ENCODE results near the gene PSMB2. TPM values are rescaled to one million over a fixed set of nuclear protein-coding genes. Genes with fewer than 3 reads are reported as not detected.
A peak's percentile ranks its signal among the peaks of the same experiment; 100 is the strongest.

Gene PSMB2
- total RNA-seq, 1 donor from 2014 or later: 39.9 TPM

DNA sequence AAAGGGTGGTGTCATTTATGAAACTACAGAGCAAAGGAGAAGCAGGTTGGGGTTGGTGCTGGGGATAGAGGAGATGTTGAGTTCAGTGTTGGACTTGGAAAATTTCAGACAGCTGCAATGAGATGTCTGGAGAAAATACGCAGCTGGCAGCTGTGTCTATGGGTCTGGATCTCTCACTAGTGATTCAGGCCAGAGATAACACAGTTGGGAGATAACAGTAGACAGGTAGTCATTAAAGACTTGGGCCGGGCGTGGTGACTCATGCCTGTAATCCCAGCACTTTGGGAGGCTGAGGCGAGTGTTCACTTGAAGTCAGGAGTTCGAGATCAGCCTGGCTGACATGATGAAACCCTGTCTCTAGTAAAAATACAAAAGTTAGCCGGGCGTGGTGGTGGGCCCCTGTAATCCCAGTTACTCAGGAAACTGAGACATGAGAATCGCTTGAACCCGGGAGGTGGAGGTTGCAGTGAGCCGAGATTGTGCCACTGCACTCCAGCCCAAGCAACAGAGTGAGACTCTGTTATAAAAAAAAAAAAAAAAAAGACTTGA, 70.7 kb downstream of the PSMB2 start:
- intact Hi-C loops (cut with micrococcal nuclease): no loop called here
- no peak overlapping the region for H3K4me3 ChIP-seq
- H3K27me3 ChIP-seq (ENCODE audit: low read depth): peaks cover 58% of the 10 kb centered on the region
- no peak overlapping the region for H3K27ac ChIP-seq (replicated peaks)
- no peaks in the 10 kb centered on the region for H3K9me3 ChIP-seq (replicated peaks)
- peaks cover 17% of the 10 kb centered on the region for H3K4me1 ChIP-seq
- peaks cover 3% of the 10 kb centered on the region for H3K36me3 ChIP-seq
- no peak for DNase-seq
- TF ChIP-seq, protein P1, sequence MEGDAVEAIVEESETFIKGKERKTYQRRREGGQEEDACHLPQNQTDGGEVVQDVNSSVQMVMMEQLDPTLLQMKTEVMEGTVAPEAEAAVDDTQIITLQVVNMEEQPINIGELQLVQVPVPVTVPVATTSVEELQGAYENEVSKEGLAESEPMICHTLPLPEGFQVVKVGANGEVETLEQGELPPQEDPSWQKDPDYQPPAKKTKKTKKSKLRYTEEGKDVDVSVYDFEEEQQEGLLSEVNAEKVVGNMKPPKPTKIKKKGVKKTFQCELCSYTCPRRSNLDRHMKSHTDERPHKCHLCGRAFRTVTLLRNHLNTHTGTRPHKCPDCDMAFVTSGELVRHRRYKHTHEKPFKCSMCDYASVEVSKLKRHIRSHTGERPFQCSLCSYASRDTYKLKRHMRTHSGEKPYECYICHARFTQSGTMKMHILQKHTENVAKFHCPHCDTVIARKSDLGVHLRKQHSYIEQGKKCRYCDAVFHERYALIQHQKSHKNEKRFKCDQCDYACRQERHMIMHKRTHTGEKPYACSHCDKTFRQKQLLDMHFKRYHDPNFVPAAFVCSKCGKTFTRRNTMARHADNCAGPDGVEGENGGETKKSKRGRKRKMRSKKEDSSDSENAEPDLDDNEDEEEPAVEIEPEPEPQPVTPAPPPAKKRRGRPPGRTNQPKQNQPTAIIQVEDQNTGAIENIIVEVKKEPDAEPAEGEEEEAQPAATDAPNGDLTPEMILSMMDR (IDR thresholded peaks at IDR 0.05; ENCODE audit: borderline replicate concordance): no peak

DNA sequence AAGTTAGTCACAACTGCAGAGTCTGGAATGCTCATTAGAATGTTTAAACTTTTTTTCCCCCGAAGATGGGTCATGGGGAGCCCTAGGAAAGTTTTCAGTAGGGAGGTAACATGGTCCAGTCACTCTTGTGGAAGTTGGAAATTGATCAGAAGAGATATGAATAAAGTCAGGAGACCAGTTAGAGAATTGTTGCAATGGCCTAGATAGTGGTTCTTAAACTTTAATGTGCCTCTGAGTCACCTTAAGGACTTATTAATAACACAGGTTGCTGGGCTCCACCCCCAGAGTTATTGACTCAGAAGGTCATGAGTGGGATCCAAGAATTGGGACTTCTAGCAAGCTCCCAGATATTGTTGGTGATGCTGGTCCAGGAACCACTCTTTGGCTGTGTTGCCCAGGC, 71.4 kb downstream of the PSMB2 start:
- Histone ChIP-seq H3K27ac (replicated peaks) (no peak overlapping the region), H3K4me3 (no peak overlapping the region), H3K4me1 (peaks cover 17% of the 10 kb centered on the region), H3K27me3 (ENCODE audit: low read depth) (peaks cover 51% of the 10 kb centered on the region), H3K36me3 (peaks cover 9% of the 10 kb centered on the region), H3K9me3 (replicated peaks) (no peaks in the 10 kb centered on the region)
- intact Hi-C loops (cut with micrococcal nuclease): loop anchor here (5.0 kb wide), 1 partner anchor 157 kb away; no protein-coding TSS in a partner anchor
- DNase-seq: no peak
- TF ChIP-seq, protein P1 (IDR thresholded peaks at IDR 0.05; ENCODE audit: borderline replicate concordance): no peak

DNA sequence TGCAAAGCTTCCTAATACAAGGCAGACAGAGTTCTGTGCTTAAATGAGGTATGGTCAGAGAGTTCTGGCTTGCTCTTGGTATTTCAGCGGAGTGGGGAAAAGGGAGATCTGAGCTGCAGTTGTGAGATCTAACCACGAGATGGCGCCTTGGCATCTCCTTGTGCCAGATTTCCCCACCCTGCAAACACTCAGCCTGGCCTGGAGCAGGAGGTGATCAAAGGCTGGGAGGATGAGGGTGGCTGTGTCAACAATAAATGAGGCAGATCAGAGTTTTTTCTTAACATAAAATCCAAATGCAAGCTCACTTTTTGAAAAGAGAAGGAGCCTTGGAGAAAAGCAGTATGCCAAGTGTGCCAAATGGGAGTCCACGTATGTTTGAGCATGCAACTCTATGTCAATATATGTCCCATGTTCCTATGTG, 72.3 kb downstream of the PSMB2 start:
- Histone ChIP-seq H3K27ac (replicated peaks) (no peak overlapping the region), H3K4me1 (peaks cover 22% of the 10 kb centered on the region), H3K36me3 (peaks cover 15% of the 10 kb centered on the region), H3K4me3 (no peak overlapping the region), H3K27me3 (ENCODE audit: low read depth) (peaks cover 41% of the 10 kb centered on the region), H3K9me3 (replicated peaks) (no peaks in the 10 kb centered on the region)
- intact Hi-C loops (cut with micrococcal nuclease): loop anchor here (5.0 kb wide), 1 partner anchor 158 kb away; no protein-coding TSS in a partner anchor
- no peak for DNase-seq
- TF ChIP-seq, protein P1 (IDR thresholded peaks at IDR 0.05; ENCODE audit: borderline replicate concordance): peak; percentile 87

DNA sequence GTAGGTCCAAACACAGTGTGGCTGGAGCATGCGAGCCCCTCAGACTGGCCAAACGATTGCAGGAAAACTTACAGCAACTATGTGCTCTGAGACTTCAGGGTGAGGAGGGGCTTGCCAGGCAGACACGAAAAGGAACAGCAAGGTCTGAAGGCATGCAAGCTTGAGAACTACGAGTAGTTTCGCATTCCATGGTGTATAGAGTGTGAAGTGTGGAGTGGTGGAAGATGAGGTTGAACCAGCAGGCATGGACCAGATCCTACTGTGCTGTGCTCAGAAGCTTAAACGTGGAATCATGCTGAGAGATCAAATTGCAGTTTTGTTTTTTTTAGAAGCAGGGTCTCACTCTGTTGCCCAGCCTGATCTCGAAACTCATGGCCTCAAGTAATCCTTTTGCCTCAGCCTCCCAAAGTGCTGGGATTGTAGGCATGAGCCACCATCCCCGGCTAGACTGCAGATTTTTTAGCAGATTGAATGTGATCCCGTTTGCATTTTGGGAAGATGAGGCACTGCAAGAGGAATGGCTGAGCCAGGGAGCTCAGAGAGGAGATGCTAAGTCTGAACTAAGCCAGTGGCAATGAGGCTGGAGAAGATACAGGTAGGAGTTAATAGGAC, 73.3 kb downstream of the PSMB2 start:
- no peak overlapping the region for H3K27ac ChIP-seq (replicated peaks)
- peaks cover 32% of the 10 kb centered on the region for H3K27me3 ChIP-seq (ENCODE audit: low read depth)
- TF ChIP-seq, protein P1 (IDR thresholded peaks at IDR 0.05; ENCODE audit: borderline replicate concordance): no peak
- H3K4me3 ChIP-seq: no peak overlapping the region
- H3K4me1 ChIP-seq: peaks cover 14% of the 10 kb centered on the region
- peaks cover 24% of the 10 kb centered on the region for H3K36me3 ChIP-seq
- intact Hi-C loops (cut with micrococcal nuclease): loop anchor here (5.0 kb wide), 1 partner anchor 159 kb away; no protein-coding TSS in a partner anchor
- DNase-seq: no peak
- no peaks in the 10 kb centered on the region for H3K9me3 ChIP-seq (replicated peaks)

DNA sequence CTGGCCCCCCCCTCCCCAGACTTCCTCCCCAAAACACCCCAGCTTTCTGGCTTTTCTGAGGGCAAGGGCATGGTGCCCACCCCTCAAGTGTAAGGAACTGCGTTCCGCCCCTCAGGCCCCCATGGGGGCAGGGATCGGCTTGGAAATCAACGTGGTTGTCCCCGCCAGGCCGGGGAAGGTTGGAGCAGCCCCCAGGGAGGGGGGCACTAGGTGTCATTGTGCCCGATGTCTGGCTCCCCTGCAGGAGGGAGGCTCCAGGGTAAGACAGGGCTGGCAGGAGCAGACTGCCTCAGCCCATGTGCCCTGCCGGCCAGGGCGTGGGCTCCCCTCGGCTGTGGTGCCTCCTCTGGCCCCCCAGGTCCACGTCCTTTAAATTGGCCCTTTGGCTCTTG, 75.6 kb downstream of the PSMB2 start:
- intact Hi-C loops (cut with micrococcal nuclease): loop anchor here (5.0 kb wide), 1 partner anchor 162 kb away; no protein-coding TSS in a partner anchor

More for the DNA sequence above, 75.6 kb downstream of the PSMB2 start:
- Histone ChIP-seq H3K4me1 (peaks cover 24% of the 10 kb centered on the region), H3K27ac (replicated peaks) (no peak overlapping the region), H3K36me3 (peaks cover 33% of the 10 kb centered on the region), H3K9me3 (replicated peaks) (no peaks in the 10 kb centered on the region), H3K27me3 (ENCODE audit: low read depth) (peaks cover 9% of the 10 kb centered on the region), H3K4me3 (no peak overlapping the region)
- no peak for DNase-seq
- TF ChIP-seq, protein P1 (IDR thresholded peaks at IDR 0.05; ENCODE audit: borderline replicate concordance): no peak

Data from left ventricle myocardium inferior (tissue), 1 donor.